ENCODE data around the gene TBC1D25. TPM values are rescaled to one million over a fixed set of nuclear protein-coding genes. Genes with fewer than 3 reads are reported as not detected.

The TBC1D25 gene
- total and polyA plus RNA-seq, 2 experiments from 2014 or later, result 1.9 to 4.5 TPM

GRCh38 chrX:48606091-48606490 is 66.6 kb downstream of the TBC1D25 start:
- Histone ChIP-seq H3K36me3 (ENCODE audit: insufficient read depth) (no peaks in the 10 kb centered on the region), H2AFZ (no peak overlapping the region), H3K79me2 (replicated peaks; ENCODE audit: insufficient read depth) (no peaks in the 10 kb centered on the region), H3K27ac (ENCODE audit: low read depth) (no peak overlapping the region), H4K20me1 (replicated peaks; ENCODE audit: insufficient read depth) (no peaks in the 10 kb centered on the region), H3K9me2 (ENCODE audit: insufficient read depth) (no peaks in the 10 kb centered on the region), H3K4me1 (ENCODE audit: insufficient read depth) (no peaks in the 10 kb centered on the region), H3F3A (replicated peaks; ENCODE audit: low read depth) (no peaks in the 10 kb centered on the region), H3K27me3 (ENCODE audit: insufficient read depth) (no peaks in the 10 kb centered on the region), H3K4me3 (no peak overlapping the region), H3K4me2 (no peak overlapping the region)
- no peak for TF ChIP-seq REST (IDR thresholded peaks at IDR 0.05; ENCODE audit: unreplicated experiment)
- TF ChIP-seq, protein P1, sequence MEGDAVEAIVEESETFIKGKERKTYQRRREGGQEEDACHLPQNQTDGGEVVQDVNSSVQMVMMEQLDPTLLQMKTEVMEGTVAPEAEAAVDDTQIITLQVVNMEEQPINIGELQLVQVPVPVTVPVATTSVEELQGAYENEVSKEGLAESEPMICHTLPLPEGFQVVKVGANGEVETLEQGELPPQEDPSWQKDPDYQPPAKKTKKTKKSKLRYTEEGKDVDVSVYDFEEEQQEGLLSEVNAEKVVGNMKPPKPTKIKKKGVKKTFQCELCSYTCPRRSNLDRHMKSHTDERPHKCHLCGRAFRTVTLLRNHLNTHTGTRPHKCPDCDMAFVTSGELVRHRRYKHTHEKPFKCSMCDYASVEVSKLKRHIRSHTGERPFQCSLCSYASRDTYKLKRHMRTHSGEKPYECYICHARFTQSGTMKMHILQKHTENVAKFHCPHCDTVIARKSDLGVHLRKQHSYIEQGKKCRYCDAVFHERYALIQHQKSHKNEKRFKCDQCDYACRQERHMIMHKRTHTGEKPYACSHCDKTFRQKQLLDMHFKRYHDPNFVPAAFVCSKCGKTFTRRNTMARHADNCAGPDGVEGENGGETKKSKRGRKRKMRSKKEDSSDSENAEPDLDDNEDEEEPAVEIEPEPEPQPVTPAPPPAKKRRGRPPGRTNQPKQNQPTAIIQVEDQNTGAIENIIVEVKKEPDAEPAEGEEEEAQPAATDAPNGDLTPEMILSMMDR (conservative IDR thresholded peaks at IDR 0.05; ENCODE audit: low read depth in 2 of 2), result peak; percentile 30 to 42
- H3K27me3 Mint-ChIP-seq (ENCODE audit: insufficient read depth, low read depth, poor library complexity), result peaks cover 3% of the 10 kb centered on the region
- H3K36me3 Mint-ChIP-seq (ENCODE audit: low read depth), result no peaks in the 10 kb centered on the region; the same call in 2 of the 3 replicates
- ATAC-seq (peak; percentile 66), DNase-seq (ENCODE audit: low spot score) (peak; percentile 62)
- H3K4me3 Mint-ChIP-seq, result no peak overlapping the region
- H3K27ac Mint-ChIP-seq, result no peak overlapping the region
- H3K9me3 Mint-ChIP-seq, result no peaks in the 10 kb centered on the region
- H3K4me1 Mint-ChIP-seq, result peaks cover 5% of the 10 kb centered on the region; the same call in 2 of the 3 replicates

- H3K27me3 Mint-ChIP-seq (ENCODE audit: insufficient read depth, low read depth, poor library complexity), result peaks cover 2% of the 10 kb centered on the region
- Histone ChIP-seq H4K20me1 (replicated peaks; ENCODE audit: insufficient read depth) (no peaks in the 10 kb centered on the region), H3K27ac (ENCODE audit: low read depth) (no peak overlapping the region), H3K36me3 (ENCODE audit: insufficient read depth) (no peaks in the 10 kb centered on the region), H3K4me3 (no peak overlapping the region), H3K4me1 (ENCODE audit: insufficient read depth) (no peaks in the 10 kb centered on the region), H3F3A (replicated peaks; ENCODE audit: low read depth) (no peaks in the 10 kb centered on the region), H2AFZ (no peak overlapping the region), H3K27me3 (ENCODE audit: insufficient read depth) (no peaks in the 10 kb centered on the region), H3K79me2 (replicated peaks; ENCODE audit: insufficient read depth) (no peaks in the 10 kb centered on the region), H3K4me2 (no peak overlapping the region), H3K9me2 (ENCODE audit: insufficient read depth) (no peaks in the 10 kb centered on the region)
- no peaks in the 10 kb centered on the region for H3K36me3 Mint-ChIP-seq (ENCODE audit: low read depth)
- no peak for DNase-seq (ENCODE audit: low spot score)
- H3K9me3 Mint-ChIP-seq, result no peaks in the 10 kb centered on the region
- H3K27ac Mint-ChIP-seq, result no peak overlapping the region
- TF ChIP-seq POLR2AphosphoS5 (IDR thresholded peaks at IDR 0.05; ENCODE audit: low read depth), result no peak
- ATAC-seq, result no peak
- H3K4me1 Mint-ChIP-seq, result peaks cover 5% of the 10 kb centered on the region; the same call in 2 of the 3 replicates
- no peak overlapping the region for H3K4me3 Mint-ChIP-seq
Observed at GRCh38 chrX:48611703-48612102, 72.2 kb downstream of the TBC1D25 start.

Small RNA genes lying within 50 kb of the gene (small RNA-seq; reads per million reads assigned to genes)
- not detected for gene MRPL32P1 (ENCODE audit: low replicate concordance)

Other genes starting within 250 kb of the TBC1D25 start
- gene SSX3, start 183.0 kb upstream of the TBC1D25 start, total RNA-seq (2014; rRNA removed; shearing (Covaris generic)), result not detected in 2 replicates
- 0.28 TPM in 1 of 2 replicates, not detected in the other for gene SSX3, start 183.0 kb upstream of the TBC1D25 start, polyA plus RNA-seq (2016; fragmentation: Nextera tagmentation; extraction: Ambion mirVana)
- gene SSX4, start 156.2 kb upstream of the TBC1D25 start, total RNA-seq (2014; rRNA removed; shearing (Covaris generic)), result 0.19 TPM in 1 of 2 replicates, not detected in the other
- 0.47 and 0.48 TPM in 2 replicates for gene SSX4, start 156.2 kb upstream of the TBC1D25 start, polyA plus RNA-seq (2016; fragmentation: Nextera tagmentation; extraction: Ambion mirVana)
- 0.19 TPM in 1 of 2 replicates, not detected in the other for gene SSX4B, start 127.8 kb upstream of the TBC1D25 start, total RNA-seq (2014; rRNA removed; shearing (Covaris generic))
- 0.47 and 0.48 TPM in 2 replicates for gene SSX4B, start 127.8 kb upstream of the TBC1D25 start, polyA plus RNA-seq (2016; fragmentation: Nextera tagmentation; extraction: Ambion mirVana)
- gene SLC38A5, start 69.5 kb upstream of the TBC1D25 start, total RNA-seq (2014; rRNA removed; shearing (Covaris generic)), result 47.0 and 47.7 TPM in 2 replicates
- gene SLC38A5, start 69.5 kb upstream of the TBC1D25 start, polyA plus RNA-seq (2016; fragmentation: Nextera tagmentation; extraction: Ambion mirVana), result 20.7 and 24.6 TPM in 2 replicates
- gene FTSJ1, start 63.5 kb upstream of the TBC1D25 start, total RNA-seq (2014; rRNA removed; shearing (Covaris generic)), result 76.3 and 91.2 TPM in 2 replicates
- gene FTSJ1, start 63.5 kb upstream of the TBC1D25 start, polyA plus RNA-seq (2016; fragmentation: Nextera tagmentation; extraction: Ambion mirVana), result 38.4 and 42.8 TPM in 2 replicates
- 14.1 and 28.5 TPM in 2 replicates for gene PORCN, start 30.7 kb upstream of the TBC1D25 start, total RNA-seq (2014; rRNA removed; shearing (Covaris generic))
- 19.4 and 22.3 TPM in 2 replicates for gene PORCN, start 30.7 kb upstream of the TBC1D25 start, polyA plus RNA-seq (2016; fragmentation: Nextera tagmentation; extraction: Ambion mirVana)
- 126 and 128 TPM in 2 replicates for gene EBP, start 17.9 kb upstream of the TBC1D25 start, total RNA-seq (2014; rRNA removed; shearing (Covaris generic))
- gene EBP, start 17.9 kb upstream of the TBC1D25 start, polyA plus RNA-seq (2016; fragmentation: Nextera tagmentation; extraction: Ambion mirVana), result 169 and 176 TPM in 2 replicates
- gene RBM3, start 34.8 kb downstream of the TBC1D25 start, total RNA-seq (2014; rRNA removed; shearing (Covaris generic)), result 103 and 114 TPM in 2 replicates
- gene RBM3, start 34.8 kb downstream of the TBC1D25 start, polyA plus RNA-seq (2016; fragmentation: Nextera tagmentation; extraction: Ambion mirVana), result 71.8 and 77.5 TPM in 2 replicates
- 24.2 and 34.9 TPM in 2 replicates for gene WDR13, start 57.8 kb downstream of the TBC1D25 start, total RNA-seq (2014; rRNA removed; shearing (Covaris generic))
- gene WDR13, start 57.8 kb downstream of the TBC1D25 start, polyA plus RNA-seq (2016; fragmentation: Nextera tagmentation; extraction: Ambion mirVana), result 19.3 and 24.9 TPM in 2 replicates
- gene WAS, start 144.1 kb downstream of the TBC1D25 start, total RNA-seq (2014; rRNA removed; shearing (Covaris generic)), result 0.12 and 0.56 TPM in 2 replicates
- 0.12 and 0.32 TPM in 2 replicates for gene WAS, start 144.1 kb downstream of the TBC1D25 start, polyA plus RNA-seq (2016; fragmentation: Nextera tagmentation; extraction: Ambion mirVana)
- gene SUV39H1, start 157.0 kb downstream of the TBC1D25 start, total RNA-seq (2014; rRNA removed; shearing (Covaris generic)), result 14.1 and 15.2 TPM in 2 replicates
- gene SUV39H1, start 157.0 kb downstream of the TBC1D25 start, polyA plus RNA-seq (2016; fragmentation: Nextera tagmentation; extraction: Ambion mirVana), result 9.0 and 9.5 TPM in 2 replicates
- not detected in 2 replicates for gene GLOD5, start 222.0 kb downstream of the TBC1D25 start, total RNA-seq (2014; rRNA removed; shearing (Covaris generic))
- not detected in 2 replicates for gene GLOD5, start 222.0 kb downstream of the TBC1D25 start, polyA plus RNA-seq (2016; fragmentation: Nextera tagmentation; extraction: Ambion mirVana)
- gene GATA1, start 246.9 kb downstream of the TBC1D25 start, total RNA-seq (2014; rRNA removed; shearing (Covaris generic)), result not detected in 2 replicates
- gene GATA1, start 246.9 kb downstream of the TBC1D25 start, polyA plus RNA-seq (2016; fragmentation: Nextera tagmentation; extraction: Ambion mirVana), result not detected in 2 replicates

All from GM23338 (cell line).